ENCODE data around the gene GPC5.

GRCh38 chr13:92480387-92480786 is 1082.0 kb downstream of the GPC5 start:
- TF ChIP-seq, protein P1, sequence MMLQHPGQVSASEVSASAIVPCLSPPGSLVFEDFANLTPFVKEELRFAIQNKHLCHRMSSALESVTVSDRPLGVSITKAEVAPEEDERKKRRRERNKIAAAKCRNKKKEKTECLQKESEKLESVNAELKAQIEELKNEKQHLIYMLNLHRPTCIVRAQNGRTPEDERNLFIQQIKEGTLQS (CRISPR knock-in tag; IDR thresholded peaks at IDR 0.05): no peak
- TF ChIP-seq ZNF704 (CRISPR knock-in tag; IDR thresholded peaks at IDR 0.05; ENCODE audit: borderline replicate concordance) (no peak), POLR2A (IDR thresholded peaks at IDR 0.05; ENCODE audit: insufficient read depth in 1 of 2, low read depth in 2 of 2, low read length in 2 of 2) (no peak), RAD21 (CRISPR knock-in tag; IDR thresholded peaks at IDR 0.05) (no peak), ZNF24 (IDR thresholded peaks at IDR 0.05) (no peak), ZSCAN29 (CRISPR knock-in tag; conservative IDR thresholded peaks at IDR 0.05) (no peak), CTCF (CRISPR knock-in tag; IDR thresholded peaks at IDR 0.05) (no peak), ZNF232 (CRISPR knock-in tag; IDR thresholded peaks at IDR 0.05; ENCODE audit: borderline replicate concordance) (no peak), FOSL2 (CRISPR knock-in tag; IDR thresholded peaks at IDR 0.05) (no peak), EZH2 (conservative IDR thresholded peaks at IDR 0.05; ENCODE audit: low read depth, low read length) (no peak), ZNF331 (CRISPR knock-in tag; IDR thresholded peaks at IDR 0.05) (no peak), ZBTB8A (CRISPR knock-in tag; IDR thresholded peaks at IDR 0.05; ENCODE audit: borderline replicate concordance, low read depth) (no peak)
- TF ChIP-seq, protein P2, sequence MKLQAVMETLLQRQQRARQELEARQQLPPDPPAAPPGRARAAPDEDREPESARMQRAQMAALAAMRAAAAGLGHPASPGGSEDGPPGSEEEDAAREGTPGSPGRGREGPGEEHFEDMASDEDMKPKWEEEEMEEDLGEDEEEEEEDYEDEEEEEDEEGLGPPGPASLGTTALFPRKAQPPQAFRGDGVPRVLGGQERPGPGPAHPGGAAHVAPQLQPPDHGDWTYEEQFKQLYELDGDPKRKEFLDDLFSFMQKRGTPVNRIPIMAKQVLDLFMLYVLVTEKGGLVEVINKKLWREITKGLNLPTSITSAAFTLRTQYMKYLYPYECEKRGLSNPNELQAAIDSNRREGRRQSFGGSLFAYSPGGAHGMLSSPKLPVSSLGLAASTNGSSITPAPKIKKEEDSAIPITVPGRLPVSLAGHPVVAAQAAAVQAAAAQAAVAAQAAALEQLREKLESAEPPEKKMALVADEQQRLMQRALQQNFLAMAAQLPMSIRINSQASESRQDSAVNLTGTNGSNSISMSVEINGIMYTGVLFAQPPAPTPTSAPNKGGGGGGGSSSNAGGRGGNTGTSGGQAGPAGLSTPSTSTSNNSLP (IDR thresholded peaks at IDR 0.05; ENCODE audit: low read depth, low read length): no peak
- TF ChIP-seq, protein P3, sequence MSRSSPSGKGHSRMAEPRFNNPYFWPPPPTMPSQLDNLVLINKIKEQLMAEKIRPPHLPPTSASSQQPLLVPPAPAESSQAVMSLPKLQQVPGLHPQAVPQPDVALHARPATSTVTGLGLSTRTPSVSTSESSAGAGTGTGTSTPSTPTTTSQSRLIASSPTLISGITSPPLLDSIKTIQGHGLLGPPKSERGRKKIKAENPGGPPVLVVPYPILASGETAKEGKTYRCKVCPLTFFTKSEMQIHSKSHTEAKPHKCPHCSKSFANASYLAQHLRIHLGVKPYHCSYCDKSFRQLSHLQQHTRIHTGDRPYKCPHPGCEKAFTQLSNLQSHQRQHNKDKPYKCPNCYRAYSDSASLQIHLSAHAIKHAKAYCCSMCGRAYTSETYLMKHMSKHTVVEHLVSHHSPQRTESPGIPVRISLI (CRISPR knock-in tag; IDR thresholded peaks at IDR 0.05; ENCODE audit: borderline replicate concordance): no peak

Measured in HepG2 (cell line).